GM06990 (cell line): Measurements from ENCODE around the gene ARHGEF4.
"Not testable (repeated sequence)": the region's sequence is repeated elsewhere in the genome, so short reads cannot be mapped to it uniquely, and the experiment has no call there.

Experiments used
- DNase-seq: peaks from one replicate; pipeline ENCODE4 v3.0.0-alpha.2; 2011; ENCODE audit not compliant: insufficient read length; ENCODE audit errors: extremely low read depth
- H3K27me3 ChIP-seq: replicated peaks from 2 replicates; pipeline ENCODE4 v1.6.0; 2011; ENCODE audit warnings: low read length; ENCODE audit not compliant: control insufficient read depth, insufficient read depth
- H3K36me3 ChIP-seq: 2 replicates; pipeline ENCODE4 v1.5.1; 2011; ENCODE audit warnings: low read length; ENCODE audit not compliant: control insufficient read depth, insufficient read depth
- H3K4me3 ChIP-seq: replicated peaks from 2 replicates; pipeline ENCODE4 v1.5.1; 2011; ENCODE audit warnings: low read depth, mild to moderate bottlenecking, control low read depth, low read length
- CTCF ChIP-seq: IDR thresholded peaks from 2 replicates; pipeline ENCODE4 v1.5.1; 2011; ENCODE audit warnings: low read length, control low read depth, mild to moderate bottlenecking, inconsistent platforms; ENCODE audit not compliant: insufficient read depth, poor library complexity, severe bottlenecking

ARHGEF4 gene

GRCh38 chr2:130985831-130986649 is 149.3 kb downstream of the ARHGEF4 start:
- Histone ChIP-seq H3K27me3 (no peaks in the 10 kb centered on the region), H3K4me3 (no peak overlapping the region), H3K36me3 (no peaks in the 10 kb centered on the region)
- no peak for TF ChIP-seq CTCF
- no peak for DNase-seq

DNA sequence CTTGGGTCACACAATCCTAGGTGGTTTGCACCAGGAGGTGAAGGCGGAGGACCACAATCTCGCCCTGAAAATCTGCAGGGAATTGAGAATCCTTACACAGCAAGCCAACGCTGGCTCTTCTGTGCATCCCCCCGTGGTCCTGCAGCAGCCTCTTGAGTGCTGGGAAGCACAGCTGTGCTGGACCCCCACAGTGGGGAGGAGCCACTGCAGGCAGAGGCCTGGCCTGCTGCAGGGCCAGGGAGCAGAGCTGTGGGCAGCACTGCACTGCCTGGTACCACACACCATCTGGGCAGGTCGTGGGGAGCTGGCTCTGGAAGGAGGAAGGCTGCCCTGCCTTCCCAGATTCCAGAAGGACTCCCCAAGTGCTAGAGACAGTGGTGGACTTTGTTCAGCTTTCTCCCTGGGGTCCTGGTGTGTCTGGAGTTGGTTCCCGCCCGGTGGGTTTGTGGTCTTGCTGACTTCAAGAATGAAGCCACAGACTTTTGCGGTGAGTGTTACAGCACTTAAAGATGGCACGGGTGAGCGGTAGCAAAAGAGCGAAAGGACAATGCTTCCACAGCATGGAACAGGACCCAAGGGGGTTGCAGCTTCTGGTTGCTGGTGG is 150.3 kb downstream of the ARHGEF4 start:
- no peaks in the 10 kb centered on the region for H3K27me3 ChIP-seq
- H3K36me3 ChIP-seq: no peaks in the 10 kb centered on the region
- TF ChIP-seq CTCF: no peak
- DNase-seq: no peak
- H3K4me3 ChIP-seq: no peak overlapping the region

- no peak for DNase-seq
- no peaks in the 10 kb centered on the region for H3K36me3 ChIP-seq
- no peaks in the 10 kb centered on the region for H3K27me3 ChIP-seq
- no peak overlapping the region for H3K4me3 ChIP-seq
- TF ChIP-seq CTCF: no peak
Measured at GRCh38 chr2:130987519-130988425, 151.1 kb downstream of the ARHGEF4 start.

- not testable (repeated sequence) for H3K4me3 ChIP-seq, H3K27me3 ChIP-seq, DNase-seq, H3K36me3 ChIP-seq
Measured at GRCh38 chr2:130991446-130991845, 154.7 kb downstream of the ARHGEF4 start.

DNA sequence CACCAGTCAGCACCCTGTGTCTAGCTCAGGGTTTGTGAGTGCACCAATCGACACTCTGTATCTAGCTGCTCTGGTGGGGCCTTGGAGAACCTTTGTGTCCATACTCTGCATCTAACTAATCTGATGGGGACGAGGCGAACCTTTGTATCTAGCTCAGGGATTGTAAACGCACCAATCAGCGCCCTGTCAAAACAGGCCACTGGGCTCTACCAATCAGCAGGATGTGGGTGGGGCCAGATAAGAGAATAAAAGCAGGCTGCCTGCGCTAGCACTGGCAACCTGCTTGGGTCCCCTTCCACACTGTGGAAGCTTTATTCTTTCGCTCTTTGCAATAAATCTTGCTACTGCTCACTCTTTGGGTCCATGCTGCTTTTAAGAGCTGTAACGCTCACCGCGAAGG is 155.3 kb downstream of the ARHGEF4 start:
- not testable (repeated sequence) for H3K27me3 ChIP-seq, DNase-seq, H3K4me3 ChIP-seq, H3K36me3 ChIP-seq

DNA sequence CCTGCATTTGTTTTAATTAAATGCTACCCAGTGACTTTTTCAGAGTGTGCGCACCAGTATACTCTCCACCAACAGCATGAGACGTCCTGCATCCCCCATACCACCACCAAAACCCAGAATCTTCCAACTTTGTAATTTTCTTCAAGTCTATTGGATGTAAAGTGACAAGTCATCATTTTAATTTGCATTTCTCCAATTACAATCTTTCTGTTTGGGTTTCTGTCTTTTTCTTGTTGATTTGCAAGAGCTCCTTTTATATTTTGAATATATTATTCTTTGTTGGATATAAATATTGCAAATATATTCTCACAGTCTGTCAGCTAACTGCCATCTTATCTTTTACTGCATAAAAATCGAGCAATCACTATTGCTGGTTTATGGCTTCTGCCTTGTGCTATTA is 160.0 kb downstream of the ARHGEF4 start:
- Histone ChIP-seq H3K36me3 (no peaks in the 10 kb centered on the region), H3K27me3 (no peaks in the 10 kb centered on the region)

More for the DNA sequence above, 160.0 kb downstream of the ARHGEF4 start:
- no peak for DNase-seq
- no peak overlapping the region for H3K4me3 ChIP-seq
- TF ChIP-seq CTCF: no peak
